H1 (cell line): ENCODE results near the gene MAP3K15. TPM values are rescaled to one million over a fixed set of nuclear protein-coding genes. Genes with fewer than 3 reads are reported as not detected.

Experiments
- CTCF ChIA-PET: fragments of 300-600 bp; sonication (Branson Sonifier 250); formaldehyde crosslinking; loops from one replicate; lab custom pipeline; 2021; ENCODE audit not compliant: partially characterized antibody; lab: Charles Lee
- POLR2A ChIA-PET: fragments of 300-600 bp; sonication (Branson Sonifier 250); formaldehyde crosslinking; loops from one replicate; lab custom pipeline; 2021; ENCODE audit warnings: inconsistent platforms; ENCODE audit not compliant: partially characterized antibody; lab: Charles Lee
- DNase-seq, 2 experiments: peaks; one replicate each; pipeline versions ENCODE4 v3.0.0 to v3.0.0-alpha.2; 2010 to 2022; ENCODE audit warnings: low spot score in 2 of 2, low read depth in 1 of 2, mixed read lengths in 1 of 2
- FAIRE-seq: peaks from 2 replicates; lab custom pipeline; 2011; peaks lifted over from hg19 to GRCh38; lab: Jason Lieb, UNC
- H2AFZ ChIP-seq: 2 replicates; pipeline ENCODE4 v1.8.1; 2012; ENCODE audit warnings: low read length, inconsistent platforms
- H2AK5ac ChIP-seq: 2 replicates; pipeline ENCODE4 v1.6.1; 2013; ENCODE audit warnings: low read depth, low read length
- H2BK120ac ChIP-seq: replicated peaks from 2 replicates; pipeline ENCODE3; 2013; ENCODE audit warnings: low read depth, low read length, inconsistent platforms
- H2BK12ac ChIP-seq: 2 replicates; pipeline ENCODE4 v1.6.1; 2013; ENCODE audit warnings: low read depth, low read length
- H2BK15ac ChIP-seq: 2 replicates; pipeline ENCODE4 v1.6.1; 2013; ENCODE audit warnings: low read length
- H2BK20ac ChIP-seq: 2 replicates; pipeline ENCODE4 v1.6.1; 2013; ENCODE audit warnings: low read length
- H2BK5ac ChIP-seq: 2 replicates; pipeline ENCODE4 v1.6.1; 2013; ENCODE audit warnings: low read depth, low read length
- H3K14ac ChIP-seq: 2 replicates; pipeline ENCODE4 v1.6.1; 2013; ENCODE audit warnings: inconsistent platforms; ENCODE audit not compliant: insufficient read length
- H3K18ac ChIP-seq: 2 replicates; pipeline ENCODE4 v1.6.1; 2013; ENCODE audit warnings: low read length; ENCODE audit errors: extremely low read depth
- H3K23ac ChIP-seq: 2 replicates; pipeline ENCODE4 v1.6.1; 2013; ENCODE audit warnings: inconsistent platforms; ENCODE audit not compliant: insufficient read length
- H3K23me2 ChIP-seq: 2 replicates; pipeline ENCODE4 v1.6.1; 2013; ENCODE audit warnings: low read depth, low read length
- H3K27ac ChIP-seq: 2 replicates; pipeline ENCODE4 v1.6.1; 2011; ENCODE audit warnings: low read depth, low read length, inconsistent platforms
- H3K27me3 ChIP-seq, 4 experiments: replicated peaks in 1 of 4; 1 replicate in 1 of 4; 2 replicates in 3 of 4; pipeline versions ENCODE4 v1.6.1 to v1.8.1; 2011 to 2013; ENCODE audit warnings: low read length in 3 of 4, mild to moderate bottlenecking in 3 of 4, inconsistent platforms in 2 of 4, mixed read lengths in 2 of 4, moderate library complexity in 1 of 4; ENCODE audit not compliant: control insufficient read depth in 3 of 4, insufficient read depth in 3 of 4; ENCODE audit errors: extremely low read depth in 1 of 4
- H3K36me3 ChIP-seq, 4 experiments: 2 replicates each; pipeline versions ENCODE4 v1.6.1 to v1.8.1; 2011 to 2013; ENCODE audit warnings: mild to moderate bottlenecking in 4 of 4, low read length in 3 of 4, moderate library complexity in 2 of 4, control low read depth in 1 of 4, inconsistent platforms in 1 of 4; ENCODE audit not compliant: insufficient read depth in 4 of 4, control insufficient read depth in 2 of 4
- H3K4ac ChIP-seq: replicated peaks from 2 replicates; pipeline ENCODE3; 2013; ENCODE audit warnings: low read length, low read depth, mixed read lengths, inconsistent platforms; ENCODE audit not compliant: insufficient read length
- H3K4me1 ChIP-seq, 4 experiments: replicated peaks in 1 of 4; 1 replicate in 1 of 4; 2 replicates in 3 of 4; pipeline versions ENCODE4 v1.6.1 to v1.8.1; 2011 to 2013; ENCODE audit warnings: low read length in 3 of 4, inconsistent platforms in 2 of 4, mixed read lengths in 1 of 4; ENCODE audit not compliant: insufficient read depth in 4 of 4, control insufficient read depth in 3 of 4
- H3K4me2 ChIP-seq, 2 experiments: 2 replicates each; pipeline versions ENCODE4 v1.6.1 to v1.8.1; 2011 to 2013; ENCODE audit warnings: low read depth in 2 of 2, low read length in 2 of 2, control low read depth in 1 of 2, inconsistent platforms in 1 of 2, mild to moderate bottlenecking in 1 of 2; ENCODE audit not compliant: insufficient read depth in 1 of 2
- H3K4me3 ChIP-seq, 4 experiments: fragments of 200-600, 300-600 bp in 1 of 4; sonication (generic), shearing (Covaris generic), sonication (Bioruptor Twin) in 1 of 4; 2 replicates each; pipeline versions ENCODE4 v1.5.1 to v1.8.1; 2011 to 2016; ENCODE audit warnings: low read length in 4 of 4, low read depth in 3 of 4, control low read depth in 2 of 4, inconsistent platforms in 2 of 4, mild to moderate bottlenecking in 2 of 4, mixed read lengths in 1 of 4, moderate library complexity in 1 of 4; ENCODE audit not compliant: insufficient read depth in 2 of 4; ENCODE audit errors: extremely low read depth in 1 of 4
- H3K56ac ChIP-seq: replicated peaks from 2 replicates; pipeline ENCODE3; 2013; ENCODE audit warnings: low read depth, mild to moderate bottlenecking, mixed read lengths, low read length, inconsistent platforms; ENCODE audit not compliant: insufficient read length
- H3K79me1 ChIP-seq: 2 replicates; pipeline ENCODE4 v1.6.1; 2013; ENCODE audit warnings: low read depth, low read length, control low read depth
- H3K79me2 ChIP-seq, 2 experiments: 2 replicates each; pipeline versions ENCODE4 v1.6.1 to v1.8.1; 2012 to 2013; ENCODE audit warnings: low read length in 2 of 2, mild to moderate bottlenecking in 2 of 2, inconsistent platforms in 1 of 2; ENCODE audit not compliant: insufficient read depth in 2 of 2, control insufficient read depth in 1 of 2
- H3K9ac ChIP-seq, 4 experiments: replicated peaks in 1 of 4; 1 replicate in 1 of 4; 2 replicates in 3 of 4; pipeline versions ENCODE4 v1.6.1 to v1.8.1; 2011 to 2013; ENCODE audit warnings: low read depth in 3 of 4, low read length in 3 of 4, control low read depth in 2 of 4, mild to moderate bottlenecking in 2 of 4, moderate library complexity in 2 of 4, inconsistent platforms in 1 of 4; ENCODE audit errors: extremely low read depth in 1 of 4
- H3K9me3 ChIP-seq, 2 experiments: 2 replicates each; pipeline versions ENCODE4 v1.6.1 to v1.8.1; 2012 to 2013; ENCODE audit warnings: mild to moderate bottlenecking in 2 of 2, moderate library complexity in 2 of 2, control low read depth in 1 of 2, inconsistent platforms in 1 of 2, low read depth in 1 of 2, low read length in 1 of 2, mixed read lengths in 1 of 2; ENCODE audit not compliant: insufficient read depth in 2 of 2
- H4K20me1 ChIP-seq, 2 experiments: replicated peaks in 1 of 2; 2 replicates each; pipeline versions ENCODE3 to v1.8.1; 2011 to 2013; ENCODE audit warnings: inconsistent platforms in 2 of 2, low read length in 2 of 2, mild to moderate bottlenecking in 1 of 2; ENCODE audit not compliant: insufficient read depth in 2 of 2, control insufficient read depth in 1 of 2
- H4K5ac ChIP-seq: 2 replicates; pipeline ENCODE4 v1.6.1; 2013; ENCODE audit warnings: low read length, low read depth, mixed read lengths, inconsistent platforms; ENCODE audit not compliant: insufficient read length
- H4K8ac ChIP-seq: 2 replicates; pipeline ENCODE4 v1.8.0; 2013; ENCODE audit warnings: mild to moderate bottlenecking, moderate library complexity, low read length, inconsistent platforms; ENCODE audit not compliant: insufficient read depth; ENCODE audit errors: extremely low read depth
- H4K91ac ChIP-seq: replicated peaks from 2 replicates; pipeline ENCODE3; 2013; ENCODE audit warnings: low read length, mixed read lengths, inconsistent platforms; ENCODE audit not compliant: insufficient read length
- BACH1 ChIP-seq: IDR thresholded peaks from 2 replicates; pipeline ENCODE4 v1.6.1; 2012; ENCODE audit warnings: low read length, improper control_type of control experiment
- CEBPB ChIP-seq: IDR thresholded peaks from 2 replicates; pipeline ENCODE4 v1.6.1; 2012; ENCODE audit warnings: low read depth, low read length
- EP300 ChIP-seq, 2 experiments: IDR thresholded peaks; 1 replicate in 1 of 2; 2 replicates in 1 of 2; pipeline ENCODE4 v1.6.1; 2011 to 2012; ENCODE audit warnings: low read depth in 2 of 2, low read length in 2 of 2, mild to moderate bottlenecking in 2 of 2, borderline replicate concordance in 1 of 2, inconsistent platforms in 1 of 2, moderate library complexity in 1 of 2
- FOSL1 ChIP-seq: IDR thresholded peaks from 2 replicates; pipeline ENCODE4 v1.6.1; 2011; ENCODE audit warnings: mild to moderate bottlenecking, low read depth, low read length, moderate library complexity; ENCODE audit not compliant: insufficient read depth
- MAFK ChIP-seq: IDR thresholded peaks from 2 replicates; pipeline ENCODE4 v1.6.1; 2012; ENCODE audit warnings: low read depth, mild to moderate bottlenecking, improper control_type of control experiment, low read length
- PHF8 ChIP-seq: fragments of 200-600 bp; sonication (generic); conservative IDR thresholded peaks from 2 replicates; pipeline ENCODE4 v1.7.1; 2012; ENCODE audit warnings: low read depth, mild to moderate bottlenecking, inconsistent platforms, low read length, moderate library complexity
- POLR2AphosphoS5 ChIP-seq: IDR thresholded peaks from 2 replicates; pipeline ENCODE4 v1.6.1; 2011; ENCODE audit warnings: low read depth, low read length
- SIRT6 ChIP-seq: IDR thresholded peaks from one replicate; pipeline ENCODE4 v1.7.1; 2012; ENCODE audit warnings: low read length, inconsistent platforms
- SIX5 ChIP-seq: IDR thresholded peaks from 2 replicates; pipeline ENCODE4 v1.6.1; 2011; ENCODE audit warnings: mild to moderate bottlenecking, low read depth, low read length
- SP2 ChIP-seq: IDR thresholded peaks from 2 replicates; pipeline ENCODE4 v1.6.1; 2012; ENCODE audit warnings: mild to moderate bottlenecking, low read length, inconsistent platforms
- SRF ChIP-seq: IDR thresholded peaks from 2 replicates; pipeline ENCODE4 v1.6.1; 2011; ENCODE audit warnings: mild to moderate bottlenecking, low read depth, low read length, moderate library complexity
- SUZ12 ChIP-seq: fragments of 200-600 bp; sonication (generic); IDR thresholded peaks from 2 replicates; pipeline ENCODE4 v1.6.1; 2012; ENCODE audit warnings: mild to moderate bottlenecking, inconsistent platforms, low read length, moderate library complexity, mixed read lengths
- WGBS, 2 experiments: shearing (Covaris generic) in 1 of 2; methylation state at CpG; one replicate each; pipeline versions ENCODE4 v1.1.6 to v1.1.7; 2013 to 2015; ENCODE audit warnings: low lambda C conversion rate in 2 of 2, mixed read lengths in 2 of 2, inconsistent platforms in 1 of 2, low coverage in 1 of 2, missing lambda C conversion rate in 1 of 2; ENCODE audit not compliant: insufficient replicate concordance in 2 of 2, insufficient coverage in 1 of 2, insufficient read length in 1 of 2; ENCODE audit errors: extremely low coverage in 1 of 2, missing lambda C conversion rate in 1 of 2; 5-methylcytosine and 5-hydroxymethylcytosine counted together
- polyA plus RNA-seq, 7 experiments: library from polyadenylated mRNA; depleted of rRNA in 3 of 7; stranded (reverse) in 5 of 7; unstranded in 2 of 7; fragments of >200 nt in 5 of 7; fragments of 200-250 nt in 2 of 7; gene quantifications; 1 replicate in 5 of 7; 2 replicates in 1 of 7; 4 replicates in 1 of 7; pipeline versions ENCODE4 v1.2.1 to v1.2.3, GENCODE V29; 2011 to 2013; ENCODE audit warnings: missing spikeins in 2 of 7, mixed read lengths in 2 of 7
- total RNA-seq: library from RNA; stranded (reverse); fragmentation: NEBNext Ultra II Directional; extraction: Animal tissue kit (Norgen Biotek cat#: 25700); gene quantifications from 2 replicates; pipeline ENCODE4 v1.2.1, GENCODE V29; 2021
- TF ChIP-seq, protein P1 (sequence below): IDR thresholded peaks from 2 replicates; pipeline ENCODE4 v1.6.1; 2012; ENCODE audit warnings: low read length, inconsistent platforms
- TF ChIP-seq, protein P2 (sequence below): IDR thresholded peaks from 2 replicates; pipeline ENCODE4 v1.6.1; 2012; ENCODE audit warnings: inconsistent platforms

Gene MAP3K15
- total and polyA plus RNA-seq, 2 of the 8 experiments (the other 6 are each of a cell fraction or from before 2014, with no cell fraction given) = 1.8 to 2.4 TPM

DNA sequence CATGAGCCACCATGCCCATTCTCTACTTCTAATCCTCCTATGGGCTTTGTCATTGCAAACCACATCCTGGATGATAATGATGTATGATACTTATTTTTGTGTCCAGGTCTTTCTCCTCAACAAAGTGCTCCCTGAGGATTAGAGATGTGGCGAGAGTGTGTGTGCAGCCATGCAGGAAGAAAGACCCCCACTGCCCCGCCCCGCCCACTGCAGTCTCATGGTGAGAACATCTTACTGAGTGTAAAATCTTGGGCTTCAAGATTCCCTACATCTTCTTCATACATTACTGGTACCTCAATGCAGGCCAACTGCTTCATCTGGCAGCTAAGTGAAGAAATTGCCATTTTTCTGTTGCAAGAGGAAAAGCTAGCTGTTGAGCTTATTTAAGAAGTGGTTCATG, 25.9 kb upstream of the MAP3K15 start:
- H3K23me2 ChIP-seq = no peaks in the 10 kb centered on the region
- TF ChIP-seq SP2 (no peak), BACH1 (no peak), PHF8 (no peak), FOSL1 (no peak), MAFK (no peak), SIX5 (no peak), SUZ12 (no peak), SIRT6 (no peak), SRF (no peak), EP300 (IDR thresholded peaks at IDR 0.05; ENCODE audit: borderline replicate concordance in 1 of 2, low read depth in 2 of 2, low read length in 2 of 2) (no peak), POLR2AphosphoS5 (no peak), CEBPB (no peak)
- TF ChIP-seq, protein P1, sequence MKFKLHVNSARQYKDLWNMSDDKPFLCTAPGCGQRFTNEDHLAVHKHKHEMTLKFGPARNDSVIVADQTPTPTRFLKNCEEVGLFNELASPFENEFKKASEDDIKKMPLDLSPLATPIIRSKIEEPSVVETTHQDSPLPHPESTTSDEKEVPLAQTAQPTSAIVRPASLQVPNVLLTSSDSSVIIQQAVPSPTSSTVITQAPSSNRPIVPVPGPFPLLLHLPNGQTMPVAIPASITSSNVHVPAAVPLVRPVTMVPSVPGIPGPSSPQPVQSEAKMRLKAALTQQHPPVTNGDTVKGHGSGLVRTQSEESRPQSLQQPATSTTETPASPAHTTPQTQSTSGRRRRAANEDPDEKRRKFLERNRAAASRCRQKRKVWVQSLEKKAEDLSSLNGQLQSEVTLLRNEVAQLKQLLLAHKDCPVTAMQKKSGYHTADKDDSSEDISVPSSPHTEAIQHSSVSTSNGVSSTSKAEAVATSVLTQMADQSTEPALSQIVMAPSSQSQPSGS = no peak
- TF ChIP-seq, protein P2, sequence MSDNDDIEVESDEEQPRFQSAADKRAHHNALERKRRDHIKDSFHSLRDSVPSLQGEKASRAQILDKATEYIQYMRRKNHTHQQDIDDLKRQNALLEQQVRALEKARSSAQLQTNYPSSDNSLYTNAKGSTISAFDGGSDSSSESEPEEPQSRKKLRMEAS = no peak

More for the DNA sequence above, 25.9 kb upstream of the MAP3K15 start:
- no peak overlapping the region for H3K14ac ChIP-seq
- H3K4ac ChIP-seq = no peak overlapping the region
- no peak for DNase-seq
- no peak overlapping the region for H2AFZ ChIP-seq
- no peak overlapping the region for H3K23ac ChIP-seq
- ChIA-PET CTCF (interaction anchor here (1.2 kb wide), 1 partner anchor 10 kb away, joined by 7 read pairs; no protein-coding TSS in a partner anchor), POLR2A (no interaction called here)
- no peak overlapping the region for H3K18ac ChIP-seq
- no peak overlapping the region for H2BK15ac ChIP-seq
- no peak overlapping the region for H3K9ac ChIP-seq
- H3K27ac ChIP-seq = no peak overlapping the region
- H4K8ac ChIP-seq = no peak overlapping the region
- WGBS, 2 experiments = 64% methylated on average over 3 of the region's 3 CpGs; no CpG with 5 or more reads in 1 of the 2 experiments
- H3K9me3 ChIP-seq = no peaks in the 10 kb centered on the region
- H3K4me3 ChIP-seq = no peak overlapping the region
- no peak overlapping the region for H3K4me2 ChIP-seq
- no peak overlapping the region for H2BK120ac ChIP-seq
- no peak overlapping the region for H4K5ac ChIP-seq
- no peak overlapping the region for H2BK12ac ChIP-seq
- no peak overlapping the region for H2AK5ac ChIP-seq
- no peaks in the 10 kb centered on the region for H3K79me2 ChIP-seq
- H2BK5ac ChIP-seq = no peak overlapping the region
- H3K79me1 ChIP-seq = no peaks in the 10 kb centered on the region
- no peaks in the 10 kb centered on the region for H4K20me1 ChIP-seq
- no peaks in the 10 kb centered on the region for H3K36me3 ChIP-seq
- H3K4me1 ChIP-seq = no peaks in the 10 kb centered on the region
- FAIRE-seq = no peak
- H3K27me3 ChIP-seq = no peaks in the 10 kb centered on the region
- no peak overlapping the region for H4K91ac ChIP-seq
- H3K56ac ChIP-seq = no peak overlapping the region
- no peak overlapping the region for H2BK20ac ChIP-seq
